Spleen (tissue), 11 donors: ENCODE measurements around the gene RPL29. TPM values are rescaled to one million over a fixed set of nuclear protein-coding genes. Genes with fewer than 3 reads are reported as not detected.

Experiments
- DNase-seq: peaks from one replicate; pipeline ENCODE4 v3.0.0-alpha.2; 2020
- H3K27ac ChIP-seq, 8 donors: fragments of 200-600 bp; sonication (generic) in 7 of 8; 1 replicate in 4 of 8; 2 replicates in 4 of 8; pipeline versions ENCODE4 v1.5.0 to v1.8.0; 2016 to 2021; ENCODE audit warnings: inconsistent platforms in 4 of 8, mild to moderate bottlenecking in 4 of 8, moderate library complexity in 1 of 8
- H3K27me3 ChIP-seq, 7 donors: fragments of 200-600 bp; sonication (generic) in 6 of 7; replicated peaks in 1 of 7; 1 replicate in 4 of 7; 2 replicates in 3 of 7; pipeline versions ENCODE4 v1.5.0 to v1.8.0; 2016 to 2021; ENCODE audit warnings: inconsistent platforms in 3 of 7, mild to moderate bottlenecking in 1 of 7
- H3K36me3 ChIP-seq, 6 donors: fragments of 200-600 bp; sonication (generic) in 5 of 6; 1 replicate in 4 of 6; 2 replicates in 2 of 6; pipeline versions ENCODE4 v1.5.0 to v1.8.0; 2016 to 2021; ENCODE audit warnings: inconsistent platforms in 2 of 6
- H3K4me1 ChIP-seq, 6 donors: fragments of 200-600 bp; sonication (generic) in 5 of 6; 1 replicate in 3 of 6; 2 replicates in 3 of 6; pipeline versions ENCODE4 v1.5.0 to v1.8.0; 2016 to 2021; ENCODE audit warnings: inconsistent platforms in 3 of 6
- H3K4me3 ChIP-seq, 8 donors: fragments of 200-600 bp; sonication (generic) in 7 of 8; 1 replicate in 4 of 8; 2 replicates in 4 of 8; pipeline versions ENCODE4 v1.5.0 to v1.8.0; 2016 to 2021; ENCODE audit warnings: inconsistent platforms in 4 of 8, mild to moderate bottlenecking in 4 of 8, moderate library complexity in 2 of 8
- H3K9me3 ChIP-seq, 8 donors: fragments of 200-600 bp; sonication (generic) in 7 of 8; 1 replicate in 4 of 8; 2 replicates in 4 of 8; pipeline versions ENCODE4 v1.5.0 to v1.8.0; 2016 to 2021; ENCODE audit warnings: inconsistent platforms in 4 of 8
- CTCF ChIP-seq, 11 experiments: fragments of 200-600 bp in 7 of 11; fragments of 450-650 bp in 4 of 11; sonication (generic) in 4 of 11; IDR thresholded peaks in 8 of 11; conservative IDR thresholded peaks in 3 of 11; 1 replicate in 7 of 11; 2 replicates in 4 of 11; pipeline versions ENCODE4 v1.4.0 to v1.8.0; 2016 to 2021; ENCODE audit warnings: antibody characterized with exemption in 11 of 11, inconsistent platforms in 4 of 11, mild to moderate bottlenecking in 1 of 11
- POLR2A ChIP-seq, 3 donors: fragments of 450-650 bp; IDR thresholded peaks; one replicate each; pipeline ENCODE4 v1.5.1; 2017; ENCODE audit warnings: antibody characterized with exemption in 3 of 3, mild to moderate bottlenecking in 1 of 3
- POLR2AphosphoS5 ChIP-seq, 3 donors: sonication (generic); formaldehyde crosslinking; IDR thresholded peaks; one replicate each; pipeline ENCODE4 v1.5.1; 2017; ENCODE audit warnings: antibody characterized with exemption in 3 of 3
- WGBS, 5 donors: extraction: QIAGEN DNeasy Blood & Tissue Kit in 3 of 5; methylation state at CpG; one replicate each; pipeline versions ENCODE4 v1.1.5 to v1.1.7; 2013 to 2018; 5-methylcytosine and 5-hydroxymethylcytosine counted together
- intact Hi-C: fragments of 100-400 bp; cut with DNase I; formaldehyde crosslinking; loops from one replicate; pipeline ENCODE4 v1.15.0; 2023; ENCODE audit warnings: low total_unique reads
- polyA plus RNA-seq, 3 donors: library from polyadenylated mRNA; stranded (reverse); fragments of 200-250 nt; gene quantifications; one replicate each; pipeline ENCODE4 v1.2.1, GENCODE V29; 2013
- total RNA-seq, 7 donors: library from RNA; depleted of rRNA in 3 of 7; stranded (reverse); fragments of >200 nt in 3 of 7; fragmentation: NEBNext Ultra II Directional in 4 of 7; extraction: Animal tissue kit (Norgen Biotek cat#: 25700) in 4 of 7; gene quantifications; one replicate each; pipeline versions ENCODE4 v1.1.0 to v1.2.1, GENCODE V29; 2016 to 2021
- donor health status: healthy with polysubstance abuse.
- donor health status: DM: no; HTN: no; CAD: no; lungs with moderate emphysema.
- donor health status: DM: no; HTN: no; CAD: no.
- donor health status: Bipolar disorder and iron deficiency.
- donor health status: healthy.
- donor health status: DM: no; HTN: no; CAD: no.
- donor health status: DM: yes; HTN: yes; CAD: no.

Gene RPL29
- total and polyA plus RNA-seq, 10 donors, result 684 to 4,302 (median 1,095) TPM

GRCh38 chr3:52023860-52024764 is 28.4 kb upstream of the RPL29 start:
- DNase-seq, result no peak
- Histone ChIP-seq H3K27ac (peak overlapping the region in 4 of 8 donors; percentile 8 to 73 (median 28)), H3K27me3 (no peaks in the 10 kb centered on the region), H3K4me1 (peaks cover 16 to 77% (median 48%) of the 10 kb centered on the region in 6 donors), H3K36me3 (no peaks in the 10 kb centered on the region), H3K9me3 (no peaks in the 10 kb centered on the region), H3K4me3 (no peak overlapping the region)
- TF ChIP-seq POLR2AphosphoS5 (IDR thresholded peaks at IDR 0.05), result peak in 1 of 3 donors; percentile 20
- TF ChIP-seq CTCF (IDR thresholded peaks at IDR 0.05 in 8 of 11, conservative IDR thresholded peaks at IDR 0.05 in 3 of 11), result no peak
- 47 to 62% (median 49%) methylated on average over 6 to 8 of the region's 8 CpGs for WGBS, 5 donors
- intact Hi-C loops, result no loop called here

GRCh38 chr3:52023101-52023770 is 27.5 kb upstream of the RPL29 start:
- H3K36me3 ChIP-seq, result no peaks in the 10 kb centered on the region
- intact Hi-C loops, result no loop called here
- H3K4me3 ChIP-seq, result no peak overlapping the region
- WGBS, 5 donors, result 76 to 82% (median 77%) methylated on average over 3 of the region's 3 CpGs
- H3K9me3 ChIP-seq, result no peaks in the 10 kb centered on the region
- peak overlapping the region in 5 of 8 donors; percentile 8 to 73 (median 42) for H3K27ac ChIP-seq
- TF ChIP-seq CTCF (IDR thresholded peaks at IDR 0.05 in 8 of 11, conservative IDR thresholded peaks at IDR 0.05 in 3 of 11), result no peak
- TF ChIP-seq POLR2A (IDR thresholded peaks at IDR 0.05), result no peak
- TF ChIP-seq POLR2AphosphoS5 (IDR thresholded peaks at IDR 0.05), result no peak
- DNase-seq, result no peak
- peaks cover 16 to 75% (median 45%) of the 10 kb centered on the region in 6 donors for H3K4me1 ChIP-seq
- H3K27me3 ChIP-seq, result no peaks in the 10 kb centered on the region

GRCh38 chr3:52022323-52023100 is 26.8 kb upstream of the RPL29 start:
- H3K4me1 ChIP-seq, result peaks cover 16 to 77% (median 47%) of the 10 kb centered on the region in 6 donors
- DNase-seq, result no peak
- no peaks in the 10 kb centered on the region for H3K9me3 ChIP-seq
- no peak for TF ChIP-seq CTCF (IDR thresholded peaks at IDR 0.05 in 8 of 11, conservative IDR thresholded peaks at IDR 0.05 in 3 of 11)
- TF ChIP-seq POLR2A (IDR thresholded peaks at IDR 0.05), result no peak
- TF ChIP-seq POLR2AphosphoS5 (IDR thresholded peaks at IDR 0.05), result no peak
- intact Hi-C loops, result no loop called here
- no peak overlapping the region for H3K4me3 ChIP-seq
- peak overlapping the region in 5 of 8 donors; percentile 0 to 73 (median 49) for H3K27ac ChIP-seq
- 81 to 93% (median 86%) methylated on average over 20 of the region's 20 CpGs for WGBS, 5 donors
- no peaks in the 10 kb centered on the region for H3K36me3 ChIP-seq
- H3K27me3 ChIP-seq, result no peaks in the 10 kb centered on the region
